Liver (tissue), 9 donors: ENCODE measurements around the gene FUCA1. TPM values are rescaled to one million over a fixed set of nuclear protein-coding genes. Genes with fewer than 3 reads are reported as not detected.

ENCODE experiments used
- DNase-seq: peaks from one replicate; pipeline ENCODE4 v3.0.0-alpha.2; 2017; ENCODE audit warnings: low spot score
- H3K27ac ChIP-seq, 2 donors: one replicate each; pipeline ENCODE4 v1.7.0; 2013; ENCODE audit warnings: inconsistent platforms in 2 of 2, low read length in 2 of 2, control low read depth in 1 of 2, low read depth in 1 of 2, mild to moderate bottlenecking in 1 of 2
- H3K27me3 ChIP-seq, 4 donors: one replicate each; pipeline versions ENCODE4 v1.6.1 to v1.7.0; 2013; ENCODE audit warnings: low read length in 3 of 4, inconsistent platforms in 1 of 4, mild to moderate bottlenecking in 1 of 4, moderate library complexity in 1 of 4; ENCODE audit not compliant: control insufficient read depth in 4 of 4, insufficient read depth in 4 of 4
- H3K36me3 ChIP-seq, 4 donors: one replicate each; pipeline versions ENCODE4 v1.6.1 to v1.7.0; 2013; ENCODE audit warnings: low read length in 3 of 4, mild to moderate bottlenecking in 3 of 4, low read depth in 1 of 4, moderate library complexity in 1 of 4; ENCODE audit not compliant: control insufficient read depth in 4 of 4, insufficient read depth in 3 of 4
- H3K4me1 ChIP-seq, 4 donors: one replicate each; pipeline versions ENCODE4 v1.6.1 to v1.7.0; 2013; ENCODE audit warnings: low read length in 3 of 4, mild to moderate bottlenecking in 3 of 4, moderate library complexity in 1 of 4; ENCODE audit not compliant: control insufficient read depth in 4 of 4, insufficient read depth in 4 of 4
- H3K4me3 ChIP-seq, 3 donors: one replicate each; pipeline versions ENCODE4 v1.6.1 to v1.7.0; 2013; ENCODE audit warnings: low read length in 3 of 3, control low read depth in 1 of 3, low read depth in 1 of 3, mild to moderate bottlenecking in 1 of 3
- H3K9ac ChIP-seq, 2 donors: one replicate each; pipeline ENCODE4 v1.7.0; 2013; ENCODE audit warnings: low read length in 2 of 2, mild to moderate bottlenecking in 2 of 2, moderate library complexity in 2 of 2, control low read depth in 1 of 2, low read depth in 1 of 2
- H3K9me3 ChIP-seq, 4 donors: one replicate each; pipeline versions ENCODE4 v1.6.1 to v1.7.0; 2013; ENCODE audit warnings: low read length in 3 of 4; ENCODE audit not compliant: control insufficient read depth in 4 of 4
- ATF3 ChIP-seq: IDR thresholded peaks from 2 replicates; pipeline ENCODE4 v1.6.1; 2016; ENCODE audit warnings: antibody characterized with exemption
- CTCF ChIP-seq: fragments of 150-350 bp; IDR thresholded peaks from 2 replicates; pipeline ENCODE4 v1.5.1; 2017; ENCODE audit warnings: improper control_type of control experiment, low read depth, low read length; ENCODE audit not compliant: missing input control
- EGR1 ChIP-seq, 2 donors: IDR thresholded peaks; 2 replicates each; pipeline ENCODE4 v1.6.1; 2016 to 2018; ENCODE audit warnings: antibody characterized with exemption in 2 of 2, low read depth in 2 of 2
- FOXA1 ChIP-seq: IDR thresholded peaks from 2 replicates; pipeline ENCODE4 v1.6.1; 2016; ENCODE audit warnings: antibody characterized with exemption
- FOXA2 ChIP-seq: IDR thresholded peaks from 2 replicates; pipeline ENCODE4 v1.6.1; 2016; ENCODE audit warnings: antibody characterized with exemption
- GABPA ChIP-seq, 2 donors: IDR thresholded peaks in 1 of 2; conservative IDR thresholded peaks in 1 of 2; 2 replicates each; pipeline ENCODE4 v1.6.1; 2016; ENCODE audit warnings: antibody characterized with exemption in 2 of 2, mild to moderate bottlenecking in 1 of 2, moderate library complexity in 1 of 2
- HNF4A ChIP-seq, 2 donors: conservative IDR thresholded peaks; 2 replicates each; pipeline ENCODE4 v1.6.1; 2016; ENCODE audit warnings: antibody characterized with exemption in 2 of 2, mild to moderate bottlenecking in 2 of 2
- HNF4G ChIP-seq: IDR thresholded peaks from 2 replicates; pipeline ENCODE4 v1.6.1; 2016; ENCODE audit warnings: antibody characterized with exemption
- JUND ChIP-seq, 2 donors: IDR thresholded peaks; 2 replicates each; pipeline ENCODE4 v1.6.1; 2016; ENCODE audit warnings: antibody characterized with exemption in 2 of 2
- MAX ChIP-seq: IDR thresholded peaks from 2 replicates; pipeline ENCODE4 v1.6.1; 2016; ENCODE audit warnings: antibody characterized with exemption
- NR2F2 ChIP-seq: IDR thresholded peaks from 2 replicates; pipeline ENCODE4 v1.6.1; 2016; ENCODE audit warnings: antibody characterized with exemption
- RAD21 ChIP-seq, 2 donors: IDR thresholded peaks; 2 replicates each; pipeline ENCODE4 v1.6.1; 2016; ENCODE audit warnings: antibody characterized with exemption in 2 of 2, mild to moderate bottlenecking in 2 of 2
- REST ChIP-seq: IDR thresholded peaks from 2 replicates; pipeline ENCODE4 v1.6.1; 2016; ENCODE audit warnings: antibody characterized with exemption, mild to moderate bottlenecking
- RXRA ChIP-seq, 2 donors: IDR thresholded peaks; 2 replicates each; pipeline ENCODE4 v1.6.1; 2017 to 2018; ENCODE audit warnings: antibody characterized with exemption in 2 of 2, mild to moderate bottlenecking in 1 of 2
- SP1 ChIP-seq: IDR thresholded peaks from 2 replicates; pipeline ENCODE4 v1.6.1; 2018; ENCODE audit warnings: antibody characterized with exemption, mild to moderate bottlenecking
- TAF1 ChIP-seq: conservative IDR thresholded peaks from 2 replicates; pipeline ENCODE4 v1.6.1; 2016; ENCODE audit warnings: antibody characterized with exemption, mild to moderate bottlenecking
- YY1 ChIP-seq: IDR thresholded peaks from 2 replicates; pipeline ENCODE4 v1.6.1; 2016; ENCODE audit warnings: antibody characterized with exemption, mild to moderate bottlenecking
- ZBTB33 ChIP-seq: IDR thresholded peaks from 2 replicates; pipeline ENCODE4 v1.6.1; 2016; ENCODE audit warnings: antibody characterized with exemption
- WGBS: extraction: QIAGEN DNeasy Blood & Tissue Kit; methylation state at CpG from one replicate; pipeline ENCODE4 v1.1.7; 2013; 5-methylcytosine and 5-hydroxymethylcytosine counted together
- polyA plus RNA-seq, 2 donors: library from polyadenylated mRNA; stranded (reverse) in 1 of 2; unstranded in 1 of 2; fragments of 200-250 nt in 1 of 2; fragments of >200 nt in 1 of 2; fragmentation: Nextera tagmentation in 1 of 2; extraction: Ambion mirVana in 1 of 2; gene quantifications; one replicate each; pipeline versions ENCODE4 v1.2.1 to v1.2.3, GENCODE V29; 2013 to 2015
- total RNA-seq, 2 donors: library from RNA; depleted of rRNA; stranded (reverse); fragments of >200 nt; gene quantifications; one replicate each; pipeline ENCODE4 v1.2.3, GENCODE V29; 2014
- donor health status: healthy.
- donor health status: healthy.
- donor health status: healthy.
- donor health status: healthy.
- donor health status: healthy.

The FUCA1 gene
- total and polyA plus RNA-seq, 4 donors: 33.8 to 58.0 (median 44.7) TPM

- no peak for DNase-seq
- H3K36me3 ChIP-seq: peaks cover 2 to 25% (median 9%) of the 10 kb centered on the region in 4 donors
- no peaks in the 10 kb centered on the region for H3K27me3 ChIP-seq
- no peaks in the 10 kb centered on the region for H3K9me3 ChIP-seq
- TF ChIP-seq HNF4G (no peak), FOXA1 (no peak), MAX (no peak), SP1 (no peak), YY1 (no peak), FOXA2 (no peak), NR2F2 (no peak), RXRA (IDR thresholded peaks at IDR 0.05) (no peak), JUND (IDR thresholded peaks at IDR 0.05) (no peak), RAD21 (IDR thresholded peaks at IDR 0.05) (no peak), TAF1 (no peak), REST (no peak), EGR1 (IDR thresholded peaks at IDR 0.05; ENCODE audit: low read depth in 2 of 2) (no peak)
- H3K4me3 ChIP-seq: peak overlapping the region in 2 of 3 donors; percentile 80
- 74% methylated on average over 7 of the region's 7 CpGs for WGBS
- peak overlapping the region; percentile 99 to 100 for H3K27ac ChIP-seq
- H3K9ac ChIP-seq: peak overlapping the region in 1 of 2 donors; percentile 53
- H3K4me1 ChIP-seq: peaks cover 12 to 54% (median 43%) of the 10 kb centered on the region in 4 donors
These were observed 68.9 kb downstream of the FUCA1 start for GRCh38 chr1:23799255-23799569.

GRCh38 chr1:23798662-23799142 lies 69.4 kb downstream of the FUCA1 start:
- Histone ChIP-seq H3K9me3 (no peaks in the 10 kb centered on the region), H3K4me1 (peaks cover 12 to 52% (median 42%) of the 10 kb centered on the region in 4 donors), H3K4me3 (no peak overlapping the region), H3K9ac (no peak overlapping the region), H3K27ac (peak overlapping the region; percentile 99 to 100), H3K27me3 (no peaks in the 10 kb centered on the region), H3K36me3 (peaks cover 2 to 22% (median 9%) of the 10 kb centered on the region in 4 donors)
- WGBS: 72% methylated on average over 12 of the region's 12 CpGs
- no peak for TF ChIP-seq FOXA1
- TF ChIP-seq JUND (IDR thresholded peaks at IDR 0.05): no peak
- no peak for TF ChIP-seq CTCF
- no peak for TF ChIP-seq SP1
- TF ChIP-seq GABPA (IDR thresholded peaks at IDR 0.05 in 1 of 2, conservative IDR thresholded peaks at IDR 0.05 in 1 of 2): no peak
- no peak for TF ChIP-seq HNF4A (conservative IDR thresholded peaks at IDR 0.05)
- TF ChIP-seq RXRA (IDR thresholded peaks at IDR 0.05): no peak
- no peak for TF ChIP-seq NR2F2
- no peak for TF ChIP-seq FOXA2
- TF ChIP-seq YY1: no peak
- TF ChIP-seq MAX: no peak
- TF ChIP-seq HNF4G: no peak
- no peak for TF ChIP-seq RAD21 (IDR thresholded peaks at IDR 0.05)
- TF ChIP-seq TAF1: no peak
- no peak for TF ChIP-seq ATF3
- no peak for TF ChIP-seq EGR1 (IDR thresholded peaks at IDR 0.05; ENCODE audit: low read depth in 2 of 2)
- TF ChIP-seq ZBTB33: no peak
- TF ChIP-seq REST: no peak
- no peak for DNase-seq
